ENCODE results near the gene INTS6L. TPM values are rescaled to one million over a fixed set of nuclear protein-coding genes. Genes with fewer than 3 reads are reported as not detected.
A peak's percentile ranks its signal among the peaks of the same experiment; 100 is the strongest.

The INTS6L gene
- total and polyA plus RNA-seq, 12 donors = 1.4 to 8.9 (median 2.6) TPM

DNA sequence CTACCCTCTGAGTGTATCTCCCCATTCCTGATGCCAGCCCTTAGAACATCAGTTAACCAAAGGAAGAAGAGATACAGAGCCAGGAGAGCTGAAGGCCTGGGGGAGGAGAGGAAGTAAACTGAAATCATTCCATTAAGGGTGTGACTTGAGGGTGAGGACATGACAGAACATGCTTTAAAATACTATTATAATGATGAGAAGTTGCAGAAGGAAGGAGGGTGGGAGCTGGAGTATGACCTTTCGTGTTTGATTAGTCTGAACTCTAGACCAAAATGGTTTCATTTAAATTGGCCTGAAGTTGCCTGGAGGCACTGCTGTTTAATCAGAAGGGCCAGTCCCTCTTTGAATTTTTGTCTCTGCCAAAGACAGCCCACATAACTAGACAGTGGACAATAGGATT is 11.4 kb downstream of the INTS6L start:
- Histone ChIP-seq H3K27ac (no peak overlapping the region), H3K4me3 (no peak overlapping the region), H3K4me1 (peaks cover 0 to 9% (median 0%) of the 10 kb centered on the region in 9 donors), H3K36me3 (no peaks in the 10 kb centered on the region), H3K9me3 (no peaks in the 10 kb centered on the region), H3K27me3 (no peaks in the 10 kb centered on the region)
- ATAC-seq (no peak), DNase-seq (no peak)
- WGBS, 2 donors = 62 to 63% methylated on average over 1 of the region's 1 CpG
- intact Hi-C loops (cut with DNase I) = no loop called here
- TF ChIP-seq, protein P1, sequence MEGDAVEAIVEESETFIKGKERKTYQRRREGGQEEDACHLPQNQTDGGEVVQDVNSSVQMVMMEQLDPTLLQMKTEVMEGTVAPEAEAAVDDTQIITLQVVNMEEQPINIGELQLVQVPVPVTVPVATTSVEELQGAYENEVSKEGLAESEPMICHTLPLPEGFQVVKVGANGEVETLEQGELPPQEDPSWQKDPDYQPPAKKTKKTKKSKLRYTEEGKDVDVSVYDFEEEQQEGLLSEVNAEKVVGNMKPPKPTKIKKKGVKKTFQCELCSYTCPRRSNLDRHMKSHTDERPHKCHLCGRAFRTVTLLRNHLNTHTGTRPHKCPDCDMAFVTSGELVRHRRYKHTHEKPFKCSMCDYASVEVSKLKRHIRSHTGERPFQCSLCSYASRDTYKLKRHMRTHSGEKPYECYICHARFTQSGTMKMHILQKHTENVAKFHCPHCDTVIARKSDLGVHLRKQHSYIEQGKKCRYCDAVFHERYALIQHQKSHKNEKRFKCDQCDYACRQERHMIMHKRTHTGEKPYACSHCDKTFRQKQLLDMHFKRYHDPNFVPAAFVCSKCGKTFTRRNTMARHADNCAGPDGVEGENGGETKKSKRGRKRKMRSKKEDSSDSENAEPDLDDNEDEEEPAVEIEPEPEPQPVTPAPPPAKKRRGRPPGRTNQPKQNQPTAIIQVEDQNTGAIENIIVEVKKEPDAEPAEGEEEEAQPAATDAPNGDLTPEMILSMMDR (IDR thresholded peaks at IDR 0.05) = no peak

GRCh38 chrX:135535077-135535940 is 14.8 kb downstream of the INTS6L start:
- TF ChIP-seq, protein P1 (IDR thresholded peaks at IDR 0.05) = no peak
- DNase-seq (no peak), ATAC-seq (no peak)
- H3K4me3 ChIP-seq = no peak overlapping the region
- no peaks in the 10 kb centered on the region for H3K36me3 ChIP-seq
- peak overlapping the region in 1 of 10 donors; percentile 26 for H3K27ac ChIP-seq
- H3K4me1 ChIP-seq = peaks cover 0 to 9% (median 0%) of the 10 kb centered on the region in 9 donors
- intact Hi-C loops (cut with DNase I) = no loop called here
- H3K27me3 ChIP-seq = no peaks in the 10 kb centered on the region
- WGBS, 2 donors = 51 to 52% methylated on average over 1 of the region's 1 CpG
- no peaks in the 10 kb centered on the region for H3K9me3 ChIP-seq

GRCh38 chrX:135536877-135537276 is 16.4 kb downstream of the INTS6L start:
- no peaks in the 10 kb centered on the region for H3K27me3 ChIP-seq
- TF ChIP-seq, protein P1 (IDR thresholded peaks at IDR 0.05) = no peak
- DNase-seq = no peak
- H3K4me3 ChIP-seq = no peak overlapping the region
- peaks cover 0 to 9% (median 0%) of the 10 kb centered on the region in 9 donors for H3K4me1 ChIP-seq
- no peak overlapping the region for H3K27ac ChIP-seq
- no peaks in the 10 kb centered on the region for H3K9me3 ChIP-seq
- intact Hi-C loops (cut with DNase I) = no loop called here
- no peaks in the 10 kb centered on the region for H3K36me3 ChIP-seq
- ATAC-seq = no peak

GRCh38 chrX:135541351-135541750 is 20.9 kb downstream of the INTS6L start:
- ATAC-seq = no peak
- TF ChIP-seq, protein P1 (IDR thresholded peaks at IDR 0.05) = no peak
- Histone ChIP-seq H3K27me3 (no peaks in the 10 kb centered on the region), H3K4me3 (no peak overlapping the region), H3K36me3 (peaks cover 0 to under 1% (median 0%) of the 10 kb centered on the region in 9 donors), H3K9me3 (no peaks in the 10 kb centered on the region), H3K4me1 (peaks cover 0 to 10% (median 0%) of the 10 kb centered on the region in 9 donors), H3K27ac (no peak overlapping the region)
- DNase-seq = no peak
- 80 to 86% methylated on average over 1 of the region's 1 CpG for WGBS, 2 donors
- intact Hi-C loops (cut with DNase I) = no loop called here
